CD4-positive, alpha-beta T cell treated with Interferon alpha-2 for 1 hour (primary cell): Measurements from ENCODE around the gene CST2.
"Not testable (repeated sequence)": the region's sequence is repeated elsewhere in the genome, so short reads cannot be mapped to it uniquely, and the experiment has no call there.

Source experiments
- DNase-seq, 2 donors: peaks; one replicate each; pipeline ENCODE4 v3.0.0-alpha.2; 2020 to 2022

Gene CST2, protein sequence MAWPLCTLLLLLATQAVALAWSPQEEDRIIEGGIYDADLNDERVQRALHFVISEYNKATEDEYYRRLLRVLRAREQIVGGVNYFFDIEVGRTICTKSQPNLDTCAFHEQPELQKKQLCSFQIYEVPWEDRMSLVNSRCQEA

GRCh38 chr20:23826541-23827021, at the start of gene CST2:
TSS of gene CST2 (minus strand) at chr20:23826729. CDS start at chr20:23826660, 69 bp downstream.
- no peak for DNase-seq

DNA sequence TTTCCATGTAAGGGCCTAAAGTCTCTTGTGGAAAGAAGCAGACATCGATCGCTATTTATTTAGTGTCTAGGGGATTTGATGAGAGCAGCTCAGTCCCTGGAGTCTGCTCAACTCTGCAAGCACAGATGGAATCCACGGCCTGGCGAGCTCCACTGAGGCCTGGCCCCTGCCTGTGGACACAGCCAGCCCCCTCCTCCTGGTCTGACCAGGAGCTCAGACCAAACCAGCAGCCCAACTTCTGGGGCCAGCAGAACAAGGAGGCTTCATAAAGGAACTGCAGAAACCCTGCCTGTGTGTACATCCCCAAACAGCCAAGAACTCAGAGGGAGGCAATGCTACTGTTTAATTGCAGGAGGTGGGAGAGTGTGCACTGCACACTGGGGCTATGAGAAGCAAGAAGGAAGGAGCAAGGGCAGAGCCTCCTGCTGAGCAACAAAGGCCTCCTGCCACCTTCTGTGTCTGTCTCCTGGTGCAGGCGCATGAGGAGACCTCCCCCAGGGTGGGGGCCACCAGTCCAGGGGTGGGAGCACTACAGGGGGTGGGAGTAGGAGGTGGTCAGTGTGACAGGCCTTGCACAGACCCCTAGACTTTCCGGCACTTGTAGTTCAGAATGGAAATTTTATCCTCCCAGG, 49.2 kb upstream of the CST2 start:
- no peak for DNase-seq

GRCh38 chr20:23874747-23875146, 48.2 kb upstream of the CST2 start:
- DNase-seq = no peak

GRCh38 chr20:23873370-23874015, 47.0 kb upstream of the CST2 start:
- DNase-seq = no peak

DNA sequence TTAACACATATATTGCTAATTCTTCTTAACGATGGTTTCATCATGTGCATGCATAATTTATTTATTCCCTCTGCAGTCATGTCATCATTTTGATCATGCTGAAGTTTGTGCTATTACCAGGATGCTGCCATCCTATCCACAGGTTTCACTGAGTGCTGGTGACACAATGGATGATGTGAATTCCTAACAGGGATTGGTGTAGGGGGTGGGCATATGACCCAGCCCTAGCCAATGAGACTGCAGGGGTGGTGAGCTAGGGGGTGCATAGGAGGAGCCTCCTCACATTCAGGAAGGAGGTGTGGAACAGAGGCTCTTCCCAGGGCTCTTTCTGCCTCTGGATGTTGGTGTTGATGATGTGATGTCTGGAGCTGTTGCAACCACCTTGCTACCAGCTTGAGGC, 45.5 kb upstream of the CST2 start:
- no peak for DNase-seq

- DNase-seq = no peak
Measured at GRCh38 chr20:23870461-23870860, 43.9 kb upstream of the CST2 start.

GRCh38 chr20:23869520-23869919, 43.0 kb upstream of the CST2 start:
- no peak for DNase-seq

GRCh38 chr20:23868321-23868720, 41.8 kb upstream of the CST2 start:
- DNase-seq = no peak

DNA sequence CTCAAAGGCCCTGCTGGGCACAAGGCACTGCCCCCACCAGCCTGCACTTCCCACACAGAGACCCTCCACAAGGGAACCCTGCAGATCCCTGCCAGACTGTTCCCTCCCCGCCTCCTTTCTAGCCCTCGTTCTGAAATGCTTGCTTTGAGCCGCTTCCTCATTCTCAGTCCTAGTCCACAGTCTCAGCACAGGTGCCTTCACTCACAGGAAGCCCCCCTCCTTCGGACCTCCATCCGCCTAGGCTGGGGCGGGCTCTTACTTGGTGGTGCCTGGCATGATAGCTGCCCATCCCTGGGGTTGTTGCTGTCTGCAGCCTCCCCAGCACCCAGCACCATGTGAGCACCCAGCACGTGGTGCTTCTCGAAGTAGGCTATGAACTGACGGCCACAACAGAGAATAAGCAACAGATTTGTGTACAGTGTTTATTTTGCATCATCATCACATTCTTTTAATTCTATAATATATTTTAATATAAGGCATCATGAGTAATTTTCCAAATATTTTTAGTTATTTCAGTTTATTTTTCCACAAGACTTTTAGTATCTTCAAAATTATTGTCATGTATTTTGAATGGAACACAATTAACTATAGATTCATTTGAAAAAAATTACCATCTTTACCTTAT, 40.7 kb upstream of the CST2 start:
- DNase-seq = no peak

- DNase-seq = not testable (repeated sequence)
Measured at GRCh38 chr20:23860771-23861170, 34.2 kb upstream of the CST2 start.

- no peak for DNase-seq
Measured at GRCh38 chr20:23857962-23858595, 31.6 kb upstream of the CST2 start.

- DNase-seq = no peak
Measured at GRCh38 chr20:23856736-23857135, 30.2 kb upstream of the CST2 start.

GRCh38 chr20:23856226-23856625, 29.7 kb upstream of the CST2 start:
- DNase-seq = no peak

GRCh38 chr20:23841693-23842092, 15.2 kb upstream of the CST2 start:
- DNase-seq = no peak

GRCh38 chr20:23835716-23836115, 9.2 kb upstream of the CST2 start:
- DNase-seq = no peak

DNA sequence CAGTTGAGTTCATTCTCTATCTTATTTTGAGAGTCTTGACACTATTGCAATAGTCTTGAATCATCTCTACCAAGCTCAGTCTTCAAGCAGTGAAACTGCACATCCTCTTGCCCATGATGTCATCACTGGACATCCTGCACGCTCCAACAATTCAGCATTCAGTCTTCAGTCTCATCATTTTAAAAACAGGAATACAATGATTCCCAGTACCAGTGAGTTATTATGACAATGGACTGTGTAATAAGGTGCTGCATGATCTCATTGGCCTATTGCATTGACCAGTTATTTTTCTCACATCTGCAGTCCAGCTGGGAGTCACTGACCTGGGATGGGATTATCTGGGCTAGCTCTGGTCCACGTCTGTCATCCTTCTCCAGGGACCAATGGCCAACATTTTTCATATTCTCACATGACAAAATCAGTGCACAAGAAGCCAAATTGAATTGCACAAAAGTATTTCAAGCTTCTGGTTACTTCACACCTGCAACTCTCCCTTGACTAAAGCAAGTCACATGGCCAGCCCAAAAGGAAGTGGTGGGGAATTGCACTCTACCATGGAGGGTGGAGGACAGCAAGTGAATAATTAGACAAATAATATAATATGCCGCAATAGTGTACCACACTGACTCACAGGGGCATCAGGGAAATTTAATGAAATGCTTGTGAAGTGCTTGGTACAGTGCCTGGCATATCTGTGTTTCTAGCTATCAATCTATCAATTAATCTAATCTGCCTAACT, 6.4 kb upstream of the CST2 start:
- no peak for DNase-seq

DNA sequence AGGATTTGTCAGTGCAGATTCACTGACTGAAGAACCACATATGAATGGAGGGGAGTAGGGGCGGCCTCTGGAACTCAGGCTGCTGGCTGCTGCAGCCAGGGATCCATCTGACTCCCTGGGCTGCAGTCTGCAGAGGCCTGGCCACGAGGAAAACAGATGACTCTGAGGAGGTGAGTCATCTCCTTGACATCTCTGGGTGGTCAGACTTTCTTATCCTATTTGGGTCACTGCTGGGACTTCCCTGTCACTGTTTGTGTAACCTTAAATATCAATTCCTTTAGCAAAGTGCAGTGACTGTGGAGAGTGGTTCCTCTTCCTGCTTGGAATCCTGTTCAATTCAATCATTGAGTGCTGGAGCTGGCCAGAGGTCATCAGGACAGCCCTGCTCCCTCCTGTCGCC, 5.4 kb upstream of the CST2 start:
- not testable (repeated sequence) for DNase-seq

DNA sequence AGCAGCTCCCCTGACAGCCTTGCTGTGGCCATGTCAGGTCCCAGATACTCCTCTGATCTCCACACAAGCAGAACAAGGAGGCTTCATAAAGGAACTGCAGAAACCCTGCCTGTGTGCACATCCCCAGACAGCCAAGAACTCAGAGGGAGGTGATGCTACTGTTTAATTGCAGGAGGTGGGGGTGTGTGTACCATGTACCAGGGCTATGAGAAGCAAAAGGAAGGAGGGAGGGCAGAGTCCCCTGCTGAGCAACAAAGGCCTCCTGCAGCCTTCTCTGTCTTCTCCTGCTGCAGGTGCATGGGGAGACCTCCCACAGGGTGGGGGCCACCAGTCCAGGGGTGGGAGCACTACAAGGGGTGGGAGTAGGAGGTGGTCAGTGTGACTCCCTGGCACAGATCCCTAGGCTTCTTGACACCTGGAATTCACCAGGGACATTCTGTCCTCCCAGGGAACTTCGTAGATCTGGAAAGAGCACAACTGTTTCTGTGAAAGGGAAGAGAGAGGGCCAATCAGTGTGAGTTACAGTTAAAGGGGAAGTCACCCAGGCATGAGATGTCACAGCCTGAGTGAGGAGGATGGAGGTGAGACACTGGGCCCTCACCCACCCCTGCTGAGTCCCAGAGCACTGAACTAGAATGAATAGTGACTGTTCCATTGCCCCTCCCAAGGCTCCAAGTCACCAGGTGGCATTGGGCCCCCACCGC, 2.8 kb downstream of the CST2 start:
- DNase-seq = no peak

DNA sequence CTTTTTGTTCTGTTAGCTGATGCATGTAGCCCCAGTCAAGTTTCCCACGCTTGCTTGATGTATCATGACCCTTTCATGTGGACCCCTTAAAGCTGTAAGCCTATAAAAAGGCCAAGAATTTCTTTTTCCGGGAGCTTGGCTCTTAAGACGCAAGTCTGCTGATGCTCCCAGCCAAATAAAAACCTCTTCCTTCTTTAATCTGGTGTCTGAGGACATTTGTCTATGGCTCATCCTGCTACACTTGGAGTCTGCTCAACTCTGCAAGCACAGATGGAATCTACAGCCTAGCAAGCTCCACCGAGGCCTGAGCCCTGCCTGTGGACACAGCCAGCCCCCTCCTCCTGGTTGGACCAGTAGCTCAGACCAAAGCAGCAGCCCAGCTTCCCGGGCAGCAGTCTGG, 3.4 kb downstream of the CST2 start:
- no peak for DNase-seq

- no peak for DNase-seq
Measured at GRCh38 chr20:23820493-23820892, 6.0 kb downstream of the CST2 start.

DNA sequence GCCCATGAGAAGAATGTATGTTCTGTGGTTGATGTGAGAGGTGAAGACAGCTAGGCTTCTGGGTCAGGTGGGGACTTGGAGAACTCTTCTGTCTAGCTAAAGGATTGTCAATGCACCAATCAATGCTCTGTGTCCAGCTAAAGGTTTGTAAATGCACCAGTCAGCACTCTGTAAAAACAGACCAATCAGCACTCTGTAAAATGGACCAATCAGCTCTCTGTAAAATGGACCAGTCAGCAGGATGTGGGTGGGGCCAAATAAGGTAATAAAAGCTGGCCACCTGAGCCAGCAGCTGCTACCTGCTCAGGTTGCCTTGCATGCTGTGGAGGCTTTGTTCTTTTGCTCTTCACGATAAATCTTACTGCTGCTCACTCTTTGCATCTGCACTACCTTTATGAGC, 15.0 kb downstream of the CST2 start:
- DNase-seq = not testable (repeated sequence)

GRCh38 chr20:23810349-23810748, 16.2 kb downstream of the CST2 start:
- DNase-seq = not testable (repeated sequence)
